PFSK-1 (cell line): ENCODE results near the gene RAB11A.

Experiments used
- FOXP2 ChIP-seq: optimal IDR thresholded peaks from 2 replicates; pipeline ENCODE3; 2011; ENCODE audit warnings: borderline replicate concordance, control low read depth, inconsistent platforms; ENCODE audit not compliant: insufficient read depth; ENCODE audit errors: extremely low read length, extremely low read depth
- POLR2AphosphoS5 ChIP-seq: IDR thresholded peaks from 2 replicates; pipeline ENCODE4 v1.6.1; 2012; ENCODE audit warnings: low read depth, mild to moderate bottlenecking, control low read depth, low read length, moderate library complexity
- REST ChIP-seq, 2 experiments: IDR thresholded peaks; 2 replicates each; pipeline versions ENCODE4 v1.6.1 to v1.8.0; 2011 to 2012; ENCODE audit warnings: low read depth in 2 of 2, low read length in 2 of 2, control low read depth in 1 of 2, inconsistent platforms in 1 of 2, mild to moderate bottlenecking in 1 of 2, moderate library complexity in 1 of 2; ENCODE audit not compliant: insufficient read depth in 1 of 2
- SIN3A ChIP-seq: IDR thresholded peaks from 2 replicates; pipeline ENCODE4 v1.6.1; 2012; ENCODE audit warnings: mild to moderate bottlenecking, low read length, moderate library complexity, borderline replicate concordance; ENCODE audit not compliant: insufficient read depth
- TAF1 ChIP-seq: IDR thresholded peaks from 2 replicates; pipeline ENCODE4 v1.6.1; 2012; ENCODE audit warnings: low read length, control low read depth, borderline replicate concordance; ENCODE audit not compliant: insufficient read depth

Gene RAB11A

GRCh38 chr15:65914981-65915925 is 46.0 kb downstream of the RAB11A start:
- TF ChIP-seq TAF1 (no peak), REST (IDR thresholded peaks at IDR 0.05; ENCODE audit: insufficient read depth in 1 of 2, low read depth in 2 of 2, low read length in 2 of 2) (no peak), SIN3A (no peak), FOXP2 (no peak), POLR2AphosphoS5 (no peak)

DNA sequence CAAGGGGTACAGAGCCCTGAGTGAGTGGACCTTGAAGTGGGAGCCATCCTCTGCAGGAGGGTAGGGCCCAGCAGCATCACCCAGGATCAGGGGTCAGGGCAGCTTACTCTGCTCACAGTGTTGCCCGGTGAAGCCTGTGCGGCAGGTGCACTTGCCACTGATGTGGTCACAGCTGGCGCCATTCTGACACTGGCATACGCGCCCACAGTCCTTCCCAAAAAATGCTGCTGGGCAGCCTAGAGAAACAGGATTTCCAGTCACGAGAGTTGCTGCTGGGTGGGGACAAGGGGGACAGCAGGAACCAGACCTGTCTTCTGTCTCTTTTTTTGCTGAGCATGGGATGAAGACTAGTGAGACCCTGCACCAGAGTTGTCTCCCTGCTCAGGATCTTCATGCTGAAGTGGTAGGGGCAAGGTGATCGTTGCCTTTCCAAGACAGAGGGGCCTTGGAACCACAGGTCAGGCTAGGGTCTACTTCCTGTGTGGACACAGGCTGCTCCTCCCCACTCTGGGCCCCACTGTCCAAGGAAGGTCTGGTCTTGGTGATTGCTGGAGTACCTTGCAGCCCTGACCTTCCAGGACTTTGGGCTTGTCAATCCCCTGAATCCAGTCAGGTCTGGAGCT is 46.9 kb downstream of the RAB11A start:
- no peak for TF ChIP-seq SIN3A
- TF ChIP-seq FOXP2 = no peak
- TF ChIP-seq REST (IDR thresholded peaks at IDR 0.05; ENCODE audit: insufficient read depth in 1 of 2, low read depth in 2 of 2, low read length in 2 of 2) = no peak
- TF ChIP-seq POLR2AphosphoS5 = no peak
- no peak for TF ChIP-seq TAF1

DNA sequence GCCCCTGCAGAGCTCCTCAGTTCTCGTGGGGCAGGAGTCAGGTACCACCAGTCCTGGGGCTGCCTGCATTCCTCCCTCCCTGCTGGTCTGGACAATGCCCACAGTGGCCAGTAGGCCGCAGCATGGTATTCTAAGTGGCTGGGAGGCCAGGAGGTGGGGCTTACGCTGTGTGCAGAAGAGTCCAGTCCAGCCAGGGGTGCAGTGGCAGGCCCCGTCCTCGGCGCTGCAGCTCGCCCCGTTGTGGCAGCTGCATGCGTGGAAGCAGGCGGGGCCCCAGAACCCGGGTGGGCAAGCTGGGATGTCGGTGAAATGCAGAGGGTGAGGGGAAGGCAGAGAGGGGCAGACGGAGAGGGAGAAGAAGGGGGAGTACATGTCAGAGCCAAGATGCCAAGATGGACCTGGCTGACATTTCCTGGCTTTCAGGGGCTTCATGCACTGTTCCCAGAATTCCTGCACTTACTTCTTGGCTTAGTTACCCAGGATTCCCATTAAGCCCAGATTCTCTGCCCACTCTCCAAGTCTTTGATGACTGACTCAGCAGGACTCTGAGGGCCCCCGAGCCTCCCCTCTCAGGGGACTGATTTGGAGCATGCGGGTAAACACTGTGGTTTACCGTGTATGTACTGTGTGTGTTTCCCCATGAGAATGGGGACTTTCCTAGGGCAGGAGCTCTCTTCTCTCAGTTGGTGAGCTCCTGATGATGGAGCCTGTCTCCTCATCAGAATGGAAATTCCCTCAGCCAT is 47.5 kb downstream of the RAB11A start:
- TF ChIP-seq FOXP2 (peak; percentile 57), REST (IDR thresholded peaks at IDR 0.05; ENCODE audit: insufficient read depth in 1 of 2, low read depth in 2 of 2, low read length in 2 of 2) (no peak), POLR2AphosphoS5 (no peak)

DNA sequence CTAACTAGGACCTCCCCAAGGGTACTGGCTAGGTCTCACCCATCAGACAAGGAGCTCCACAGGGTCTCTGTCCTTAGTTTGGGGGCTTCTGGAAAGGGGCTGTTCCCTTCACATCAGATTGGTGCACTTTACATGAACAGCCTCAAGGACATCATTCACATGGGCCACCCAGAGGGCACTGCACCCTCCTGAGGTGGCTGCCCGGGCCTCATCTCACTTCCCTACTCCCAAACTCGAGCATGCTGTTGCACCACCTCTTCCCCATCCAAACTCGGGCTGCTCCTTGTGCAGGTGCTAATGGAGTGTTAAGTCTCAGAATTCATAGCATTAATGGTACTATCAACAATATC is 48.1 kb downstream of the RAB11A start:
- TF ChIP-seq SIN3A (no peak), TAF1 (no peak), POLR2AphosphoS5 (no peak), REST (IDR thresholded peaks at IDR 0.05; ENCODE audit: insufficient read depth in 1 of 2, low read depth in 2 of 2, low read length in 2 of 2) (no peak), FOXP2 (no peak)
